HL-60/S4 treated with retinoic acid at 250 ng/mL for 4 days and 3 days (cell line): ENCODE results near the gene SRCIN1.

Source experiments
- in situ Hi-C: fragments of 300-500 bp; cut with MboI; formaldehyde crosslinking; loops from 2 replicates; pipeline ENCODE4 v1.7.0; 2022; ENCODE audit warnings: low sequenced_read_pairs

The SRCIN1 gene

GRCh38 chr17:38601539-38602351 is 4.0 kb downstream of the SRCIN1 start:
- in situ Hi-C loops = no loop called here

DNA sequence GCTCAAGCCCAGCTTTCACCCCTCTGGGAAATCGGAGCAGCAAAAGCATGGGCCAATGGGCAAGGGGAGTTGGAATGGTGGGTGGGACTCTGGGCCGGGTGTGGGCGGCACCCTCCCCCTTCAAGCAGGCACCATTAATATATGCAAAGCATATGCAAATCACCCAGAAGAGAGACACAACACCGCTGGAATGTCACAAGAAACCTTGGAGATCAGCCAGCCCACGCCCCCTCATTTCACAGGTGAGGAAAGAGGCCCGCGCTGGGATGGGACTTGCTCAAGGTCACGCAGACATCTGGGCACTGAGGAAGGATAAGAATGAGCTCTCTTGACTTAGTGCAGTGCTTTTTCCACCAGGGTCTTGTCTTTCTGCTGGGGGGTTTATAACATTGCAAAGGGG is 4.8 kb downstream of the SRCIN1 start:
- in situ Hi-C loops = no loop called here

GRCh38 chr17:38600416-38600815 is 5.3 kb downstream of the SRCIN1 start:
- in situ Hi-C loops = no loop called here

DNA sequence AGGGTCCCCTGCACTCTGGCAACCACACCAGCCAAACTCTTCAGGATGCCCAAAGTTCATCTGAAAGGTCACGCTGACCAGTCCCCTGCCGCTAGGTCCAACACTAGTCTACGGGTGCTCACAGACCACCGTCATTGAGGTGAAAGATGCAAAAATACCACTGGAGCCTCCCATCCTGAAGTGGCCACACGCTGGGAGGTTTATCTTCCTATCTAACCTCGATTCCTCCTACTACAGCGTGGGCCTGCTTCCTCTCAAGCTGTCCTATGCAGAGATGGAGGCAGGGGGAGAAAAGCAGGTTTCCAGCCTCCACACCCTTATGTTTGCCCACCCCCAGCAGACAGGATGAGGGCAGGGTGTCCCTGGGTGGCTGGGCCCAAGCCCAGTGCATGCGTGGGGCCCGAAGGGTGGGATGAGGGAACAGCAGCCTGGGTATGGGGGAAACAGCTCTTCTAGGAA is 6.3 kb downstream of the SRCIN1 start:
- in situ Hi-C loops = no loop called here

GRCh38 chr17:38598995-38599394 is 6.8 kb downstream of the SRCIN1 start:
- in situ Hi-C loops = no loop called here

DNA sequence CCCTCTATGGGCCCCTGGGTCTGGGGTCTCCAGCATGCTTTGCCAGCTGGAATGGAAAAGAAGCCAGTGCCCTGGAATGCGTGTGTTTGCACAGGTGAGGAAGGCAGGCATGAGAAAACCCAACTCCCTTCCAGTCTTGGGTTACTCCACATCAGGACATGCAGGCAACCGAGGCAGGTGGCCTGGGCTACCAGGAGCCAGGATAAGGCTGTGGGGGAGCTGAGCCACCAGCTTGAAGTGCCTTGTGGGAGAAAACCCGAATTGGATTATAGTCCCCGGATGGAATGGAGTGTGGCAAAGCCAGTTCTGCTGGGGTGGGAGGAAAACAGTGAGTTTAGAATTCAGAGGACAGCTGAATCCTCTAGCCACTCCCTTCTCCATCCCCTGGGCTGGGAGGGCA is 7.2 kb downstream of the SRCIN1 start:
- in situ Hi-C loops = no loop called here

- in situ Hi-C loops = no loop called here
Observed at GRCh38 chr17:38597375-38597774, 8.4 kb downstream of the SRCIN1 start.

DNA sequence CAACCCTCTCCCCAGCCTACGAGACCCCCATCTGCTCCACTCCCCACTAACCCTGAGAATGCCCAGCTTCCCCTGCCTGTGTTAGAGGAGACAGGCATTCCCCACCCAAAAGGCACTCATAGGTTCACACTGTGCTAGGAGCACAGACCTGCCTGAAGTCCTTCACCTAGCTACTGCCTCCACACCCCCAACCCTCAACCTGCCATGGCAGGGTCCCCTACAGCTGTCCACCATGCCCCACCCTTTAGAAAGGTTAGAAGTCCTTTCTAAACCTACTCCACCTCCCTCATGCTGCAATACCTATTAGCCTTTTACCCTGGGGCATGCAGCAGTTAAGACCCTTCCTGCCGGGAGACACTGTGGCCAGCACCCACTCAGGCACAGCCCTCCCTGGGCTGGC is 9.1 kb downstream of the SRCIN1 start:
- in situ Hi-C loops = no loop called here

DNA sequence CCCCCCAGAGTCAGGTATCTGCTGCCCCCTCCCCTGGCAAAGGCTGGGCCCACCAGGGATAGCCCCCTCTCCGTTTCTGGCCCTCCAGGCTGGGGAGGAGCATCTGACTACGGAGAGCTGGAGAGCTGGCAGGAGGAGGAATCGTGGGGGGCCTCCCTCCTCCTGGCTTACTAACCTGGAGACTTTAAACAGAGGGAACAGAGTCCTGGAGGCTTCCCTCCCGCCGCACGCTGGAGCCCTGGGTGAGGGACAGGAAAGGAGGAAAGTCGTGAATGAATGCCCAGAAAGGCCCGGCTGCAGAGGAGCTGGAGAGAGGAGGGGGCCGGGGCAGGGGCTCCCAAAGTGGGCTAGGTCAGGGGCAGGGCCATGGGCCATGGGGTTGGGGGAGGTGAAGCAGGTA is 9.9 kb downstream of the SRCIN1 start:
- in situ Hi-C loops = no loop called here

- in situ Hi-C loops = no loop called here
Observed at GRCh38 chr17:38594152-38594551, 11.6 kb downstream of the SRCIN1 start.

- in situ Hi-C loops = no loop called here
Observed at GRCh38 chr17:38592487-38592886, 13.3 kb downstream of the SRCIN1 start.

DNA sequence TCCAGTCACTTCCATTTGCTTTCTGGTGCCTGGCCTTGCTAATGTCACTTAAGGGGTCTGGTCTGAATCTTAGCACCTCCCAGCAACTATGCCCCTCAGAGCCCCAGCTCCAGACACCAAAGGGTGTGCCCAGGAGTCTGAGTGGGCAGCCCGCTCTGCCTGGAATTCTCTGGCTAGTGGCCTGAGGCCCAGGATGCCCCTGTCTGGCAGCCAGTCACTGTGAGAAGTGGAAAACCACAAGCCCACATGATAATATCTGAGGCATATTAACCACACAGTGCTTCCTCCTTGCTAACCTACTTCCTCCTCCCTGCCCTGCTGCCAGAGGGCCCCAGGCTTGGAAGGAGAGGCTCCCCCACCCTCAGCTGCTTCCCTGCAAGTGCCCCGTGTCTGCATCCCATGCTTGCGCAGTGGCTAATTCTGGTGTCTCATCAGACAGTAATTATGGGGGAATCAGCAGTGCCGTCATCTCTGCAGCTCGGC is 14.0 kb downstream of the SRCIN1 start:
- in situ Hi-C loops = no loop called here

DNA sequence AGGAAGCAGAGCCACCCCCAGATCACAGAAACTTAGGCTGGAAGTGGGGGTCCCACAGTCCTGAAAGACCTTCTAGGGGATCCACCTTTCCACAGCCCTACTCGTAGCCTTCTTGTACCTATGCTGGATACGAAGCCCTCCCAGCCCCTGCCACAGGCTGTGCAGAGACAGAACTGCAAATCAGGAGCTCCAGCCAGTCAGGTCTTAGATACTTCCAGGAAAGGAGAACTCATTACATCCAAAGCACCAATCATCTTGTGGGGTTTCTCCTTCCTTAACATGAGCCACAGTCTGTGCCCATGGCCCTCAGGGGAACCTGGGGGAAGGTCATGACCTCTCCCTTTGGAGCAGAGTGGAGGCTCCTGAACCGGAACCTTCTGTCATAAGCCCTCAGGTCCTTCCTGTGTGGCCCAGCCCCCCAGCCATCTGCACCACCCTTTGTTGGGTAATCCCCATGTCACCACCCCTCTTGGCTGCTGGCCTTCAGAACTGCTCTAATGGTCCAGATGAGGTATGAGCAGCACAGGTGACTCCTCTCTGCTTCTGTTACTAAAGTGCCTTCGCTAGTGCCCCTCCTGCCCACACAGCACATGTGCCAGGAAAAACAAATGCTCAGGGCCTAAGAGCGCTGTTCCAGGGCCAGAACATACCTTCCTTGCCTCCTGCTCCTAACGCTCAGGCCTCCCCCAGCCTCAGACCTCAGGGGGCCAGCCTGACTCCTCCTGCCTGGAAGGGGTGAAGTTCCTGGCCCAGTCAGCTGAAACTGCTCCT is 14.6 kb downstream of the SRCIN1 start:
- in situ Hi-C loops = no loop called here

- in situ Hi-C loops = no loop called here
Observed at GRCh38 chr17:38589462-38590114, 16.2 kb downstream of the SRCIN1 start.

DNA sequence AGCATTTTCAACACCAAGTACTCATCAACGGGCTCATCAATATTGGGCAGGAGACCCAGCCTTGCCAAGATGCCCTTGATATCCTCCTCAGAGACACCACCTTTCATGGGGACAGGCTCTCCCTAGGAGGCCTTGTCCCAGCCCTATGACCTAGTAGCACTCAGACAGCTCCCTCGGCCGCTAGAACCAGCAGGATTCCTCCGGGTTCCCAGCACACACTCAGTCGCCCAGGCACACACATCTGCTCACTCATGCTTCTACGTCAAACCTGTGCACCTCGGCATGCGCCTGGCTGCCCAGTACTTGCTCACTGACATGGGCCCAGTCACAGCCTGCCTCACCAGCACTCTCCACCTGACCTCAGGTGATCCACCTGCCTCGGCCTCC is 17.0 kb downstream of the SRCIN1 start:
- in situ Hi-C loops = no loop called here

- in situ Hi-C loops = no loop called here
Observed at GRCh38 chr17:38587947-38588787, 17.6 kb downstream of the SRCIN1 start.

- in situ Hi-C loops = no loop called here
Observed at GRCh38 chr17:38587203-38587602, 18.5 kb downstream of the SRCIN1 start.

- in situ Hi-C loops = no loop called here
Observed at GRCh38 chr17:38586788-38587187, 19.0 kb downstream of the SRCIN1 start.

GRCh38 chr17:38585918-38586529 is 19.7 kb downstream of the SRCIN1 start:
- in situ Hi-C loops = no loop called here
